H9 (cell line): ENCODE data around the gene SLCO3A1. TPM values are rescaled to one million over a fixed set of nuclear protein-coding genes. Genes with fewer than 3 reads are reported as not detected.

Source experiments
- DNase-seq: peaks from one replicate; pipeline ENCODE4 v3.0.0-alpha.2; 2017
- H2AFZ ChIP-seq: one replicate; pipeline ENCODE4 v1.6.1; 2013; ENCODE audit warnings: mild to moderate bottlenecking, low read length, control low read depth, moderate library complexity
- H2AK5ac ChIP-seq: 2 replicates; pipeline ENCODE4 v1.6.1; 2013; ENCODE audit warnings: low read length, control low read depth, mixed read lengths; ENCODE audit not compliant: insufficient read length
- H2BK120ac ChIP-seq: one replicate; pipeline ENCODE4 v1.6.1; 2013; ENCODE audit warnings: low read depth, mild to moderate bottlenecking, low read length, control low read depth, inconsistent platforms; ENCODE audit not compliant: poor library complexity, severe bottlenecking
- H2BK12ac ChIP-seq: 2 replicates; pipeline ENCODE4 v1.6.1; 2013; ENCODE audit warnings: low read length, control low read depth, mixed read lengths, low read depth; ENCODE audit not compliant: insufficient read length
- H2BK15ac ChIP-seq: 2 replicates; pipeline ENCODE4 v1.6.1; 2013; ENCODE audit warnings: low read depth, low read length, control low read depth
- H2BK20ac ChIP-seq: one replicate; pipeline ENCODE4 v1.6.1; 2013; ENCODE audit warnings: low read depth, mild to moderate bottlenecking, low read length, control low read depth, inconsistent platforms; ENCODE audit not compliant: poor library complexity, severe bottlenecking
- H2BK5ac ChIP-seq: 2 replicates; pipeline ENCODE4 v1.6.1; 2013; ENCODE audit warnings: low read length, control low read depth, mixed read lengths; ENCODE audit not compliant: insufficient read length
- H3K14ac ChIP-seq: 2 replicates; pipeline ENCODE4 v1.6.1; 2013; ENCODE audit warnings: low read length, control low read depth; ENCODE audit not compliant: insufficient read depth
- H3K18ac ChIP-seq: 2 replicates; pipeline ENCODE4 v1.6.1; 2013; ENCODE audit warnings: low read depth, mild to moderate bottlenecking, mixed read lengths, low read length, control low read depth; ENCODE audit not compliant: insufficient read length
- H3K23ac ChIP-seq: 2 replicates; pipeline ENCODE4 v1.6.1; 2013; ENCODE audit warnings: low read length, control low read depth, mixed read lengths, low read depth; ENCODE audit not compliant: insufficient read length
- H3K23me2 ChIP-seq: 2 replicates; pipeline ENCODE4 v1.6.1; 2013; ENCODE audit warnings: low read depth, mild to moderate bottlenecking, mixed read lengths, low read length, control low read depth; ENCODE audit not compliant: insufficient read length, poor library complexity, severe bottlenecking
- H3K27ac ChIP-seq: 2 replicates; pipeline ENCODE4 v1.5.1; 2013; ENCODE audit warnings: low read length, control low read depth, mixed read lengths, low read depth; ENCODE audit not compliant: insufficient read length
- H3K27me3 ChIP-seq: 2 replicates; pipeline ENCODE4 v1.6.1; 2013; ENCODE audit warnings: low read length, control low read depth, inconsistent platforms; ENCODE audit not compliant: insufficient read depth
- H3K4ac ChIP-seq: 2 replicates; pipeline ENCODE4 v1.6.1; 2013; ENCODE audit warnings: low read depth, mild to moderate bottlenecking, control low read depth, inconsistent platforms, low read length, moderate library complexity
- H3K4me1 ChIP-seq: 2 replicates; pipeline ENCODE4 v1.6.1; 2013; ENCODE audit warnings: low read length, control low read depth, inconsistent platforms; ENCODE audit not compliant: insufficient read depth
- H3K4me2 ChIP-seq: 2 replicates; pipeline ENCODE4 v1.6.1; 2013; ENCODE audit warnings: low read length, control low read depth, mixed read lengths; ENCODE audit not compliant: insufficient read length, insufficient read depth
- H3K56ac ChIP-seq: 2 replicates; pipeline ENCODE4 v1.6.1; 2013; ENCODE audit warnings: low read depth, mild to moderate bottlenecking, mixed read lengths, low read length, control low read depth; ENCODE audit not compliant: insufficient read length
- H3K79me1 ChIP-seq: 2 replicates; pipeline ENCODE4 v1.6.1; 2013; ENCODE audit warnings: low read depth, mild to moderate bottlenecking, moderate library complexity, low read length, control low read depth, inconsistent platforms; ENCODE audit not compliant: insufficient read depth, poor library complexity, severe bottlenecking
- H3K79me2 ChIP-seq: 2 replicates; pipeline ENCODE4 v1.6.1; 2013; ENCODE audit warnings: low read length, control low read depth, inconsistent platforms; ENCODE audit not compliant: insufficient read depth
- H3K9ac ChIP-seq: 2 replicates; pipeline ENCODE4 v1.6.1; 2013; ENCODE audit warnings: low read length, control low read depth, mixed read lengths; ENCODE audit not compliant: insufficient read length; ENCODE audit errors: extremely low read depth
- H3K9me3 ChIP-seq: one replicate; pipeline ENCODE4 v1.6.1; 2013; ENCODE audit warnings: low read depth, low read length, inconsistent platforms; ENCODE audit not compliant: control insufficient read depth
- H3T11ph ChIP-seq: one replicate; pipeline ENCODE4 v1.6.1; 2013; ENCODE audit warnings: mild to moderate bottlenecking, low read length, control low read depth, inconsistent platforms
- H4K20me1 ChIP-seq: one replicate; pipeline ENCODE4 v1.6.1; 2013; ENCODE audit not compliant: control insufficient read depth, insufficient read length, insufficient read depth
- H4K5ac ChIP-seq: 2 replicates; pipeline ENCODE4 v1.6.1; 2013; ENCODE audit warnings: low read depth, mild to moderate bottlenecking, mixed read lengths, low read length, control low read depth; ENCODE audit not compliant: insufficient read length
- H4K8ac ChIP-seq: replicated peaks from 2 replicates; pipeline ENCODE4 v1.6.1; 2013; ENCODE audit warnings: low read length, control low read depth, mixed read lengths, low read depth; ENCODE audit not compliant: insufficient read length
- H4K91ac ChIP-seq: 2 replicates; pipeline ENCODE4 v1.6.1; 2013; ENCODE audit warnings: low read depth, mild to moderate bottlenecking, moderate library complexity, mixed read lengths, low read length, control low read depth; ENCODE audit not compliant: insufficient read length
- H3K27ac Mint-ChIP-seq, 3 experiments: 2 replicates in 2 of 3; 3 replicates in 1 of 3; pipeline ENCODE4 v1.8.0; 2020 to 2021; ENCODE audit warnings: mixed read lengths in 3 of 3, mild to moderate bottlenecking in 1 of 3, moderate library complexity in 1 of 3
- H3K27me3 Mint-ChIP-seq: 2 replicates; pipeline ENCODE4 v1.8.0; 2021; ENCODE audit warnings: low read depth, mild to moderate bottlenecking, moderate library complexity, mixed read lengths
- H3K36me3 Mint-ChIP-seq, 3 experiments: 2 replicates in 2 of 3; 3 replicates in 1 of 3; pipeline ENCODE4 v1.8.0; 2020 to 2021; ENCODE audit warnings: low read depth in 3 of 3, mixed read lengths in 3 of 3; ENCODE audit not compliant: insufficient read depth in 1 of 3
- H3K4me1 Mint-ChIP-seq, 2 experiments: 2 replicates each; pipeline ENCODE4 v1.8.0; 2020; ENCODE audit warnings: mixed read lengths in 2 of 2
- H3K4me3 Mint-ChIP-seq, 2 experiments: 2 replicates in 1 of 2; 3 replicates in 1 of 2; pipeline ENCODE4 v1.8.0; 2020 to 2021; ENCODE audit warnings: mild to moderate bottlenecking in 2 of 2, mixed read lengths in 2 of 2, moderate library complexity in 1 of 2
- H3K9me3 Mint-ChIP-seq, 2 experiments: 2 replicates in 1 of 2; 3 replicates in 1 of 2; pipeline ENCODE4 v1.8.0; 2020; ENCODE audit warnings: mild to moderate bottlenecking in 2 of 2, mixed read lengths in 2 of 2, moderate library complexity in 1 of 2
- WGBS: extraction: QIAGEN DNeasy Blood & Tissue Kit; methylation state at CpG from one replicate; pipeline ENCODE4 v1.1.7; 2013; ENCODE audit warnings: missing lambda C conversion rate, low lambda C conversion rate, mixed read lengths; ENCODE audit not compliant: insufficient read length; ENCODE audit errors: extremely low coverage; 5-methylcytosine and 5-hydroxymethylcytosine counted together
- total RNA-seq: library from RNA; stranded (reverse); gene quantifications from 2 replicates; pipeline ENCODE4 v1.2.1, GENCODE V29; 2021
- TF ChIP-seq, protein P1 (sequence below): fragments of 200-600 bp; sonication (generic); conservative IDR thresholded peaks from 3 replicates; pipeline ENCODE4 v1.8.0; 2021; ENCODE audit warnings: antibody characterized with exemption, mild to moderate bottlenecking

The SLCO3A1 gene
- total RNA-seq, 1 experiment from 2014 or later = 9.4 TPM

GRCh38 chr15:92029767-92030166, 176.3 kb downstream of the SLCO3A1 start:
- no peak overlapping the region for H2AK5ac ChIP-seq
- H2BK12ac ChIP-seq = no peak overlapping the region
- no peak overlapping the region for H4K91ac ChIP-seq
- H3K56ac ChIP-seq = no peak overlapping the region
- H3K14ac ChIP-seq = no peak overlapping the region
- peaks cover 2% of the 10 kb centered on the region; the same call in 1 of the 2 replicates for H3K27me3 Mint-ChIP-seq
- no peaks in the 10 kb centered on the region for H3K36me3 Mint-ChIP-seq
- no peak overlapping the region for H3K9ac ChIP-seq
- peaks cover 7% of the 10 kb centered on the region for H3K4me1 ChIP-seq
- peak overlapping the region in 1 of 3 experiments; percentile 59; a peak in 1 of 7 replicates for H3K27ac Mint-ChIP-seq
- H3K23me2 ChIP-seq = no peaks in the 10 kb centered on the region
- no CpG with 5 or more reads among the region's 10 CpGs for WGBS
- H3K18ac ChIP-seq = no peak overlapping the region
- no peaks in the 10 kb centered on the region for H3K9me3 Mint-ChIP-seq
- no peak overlapping the region for H3K4me2 ChIP-seq
- no peak overlapping the region for H3T11ph ChIP-seq
- H2BK15ac ChIP-seq = no peak overlapping the region
- H3K4me1 Mint-ChIP-seq = peaks cover 26 to 42% of the 10 kb centered on the region in 2 experiments
- H2BK120ac ChIP-seq = no peak overlapping the region
- no peak overlapping the region for H3K27ac ChIP-seq
- no peaks in the 10 kb centered on the region for H3K79me2 ChIP-seq
- no peak overlapping the region for H4K5ac ChIP-seq
- H2BK5ac ChIP-seq = no peak overlapping the region
- no peak overlapping the region for H2AFZ ChIP-seq
- TF ChIP-seq, protein P1, sequence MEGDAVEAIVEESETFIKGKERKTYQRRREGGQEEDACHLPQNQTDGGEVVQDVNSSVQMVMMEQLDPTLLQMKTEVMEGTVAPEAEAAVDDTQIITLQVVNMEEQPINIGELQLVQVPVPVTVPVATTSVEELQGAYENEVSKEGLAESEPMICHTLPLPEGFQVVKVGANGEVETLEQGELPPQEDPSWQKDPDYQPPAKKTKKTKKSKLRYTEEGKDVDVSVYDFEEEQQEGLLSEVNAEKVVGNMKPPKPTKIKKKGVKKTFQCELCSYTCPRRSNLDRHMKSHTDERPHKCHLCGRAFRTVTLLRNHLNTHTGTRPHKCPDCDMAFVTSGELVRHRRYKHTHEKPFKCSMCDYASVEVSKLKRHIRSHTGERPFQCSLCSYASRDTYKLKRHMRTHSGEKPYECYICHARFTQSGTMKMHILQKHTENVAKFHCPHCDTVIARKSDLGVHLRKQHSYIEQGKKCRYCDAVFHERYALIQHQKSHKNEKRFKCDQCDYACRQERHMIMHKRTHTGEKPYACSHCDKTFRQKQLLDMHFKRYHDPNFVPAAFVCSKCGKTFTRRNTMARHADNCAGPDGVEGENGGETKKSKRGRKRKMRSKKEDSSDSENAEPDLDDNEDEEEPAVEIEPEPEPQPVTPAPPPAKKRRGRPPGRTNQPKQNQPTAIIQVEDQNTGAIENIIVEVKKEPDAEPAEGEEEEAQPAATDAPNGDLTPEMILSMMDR = no peak
- DNase-seq = no peak
- no peaks in the 10 kb centered on the region for H3K9me3 ChIP-seq
- no peak overlapping the region for H4K8ac ChIP-seq
- no peaks in the 10 kb centered on the region for H3K27me3 ChIP-seq
- H3K23ac ChIP-seq = no peak overlapping the region
- no peak overlapping the region for H3K4ac ChIP-seq
- no peaks in the 10 kb centered on the region for H4K20me1 ChIP-seq
- H3K79me1 ChIP-seq = no peaks in the 10 kb centered on the region
- H2BK20ac ChIP-seq = no peak overlapping the region
- H3K4me3 Mint-ChIP-seq = no peak overlapping the region
